Ishikawa (cell line): ENCODE data around the gene FAM53B.

Source experiments
- CEBPB ChIP-seq: IDR thresholded peaks from 2 replicates; pipeline ENCODE4 v1.6.1; 2012
- CREB1 ChIP-seq: IDR thresholded peaks from 2 replicates; pipeline ENCODE4 v1.6.1; 2012; ENCODE audit warnings: low read depth
- EGR1 ChIP-seq: IDR thresholded peaks from 2 replicates; pipeline ENCODE4 v1.6.1; 2012
- EP300 ChIP-seq: IDR thresholded peaks from 2 replicates; pipeline ENCODE4 v1.6.1; 2012; ENCODE audit warnings: borderline replicate concordance
- FOXM1 ChIP-seq: IDR thresholded peaks from 2 replicates; pipeline ENCODE4 v1.6.1; 2012; ENCODE audit warnings: low read depth, borderline replicate concordance
- NFIC ChIP-seq: IDR thresholded peaks from 2 replicates; pipeline ENCODE4 v1.6.1; 2012
- RAD21 ChIP-seq: IDR thresholded peaks from 2 replicates; pipeline ENCODE4 v1.6.1; 2012; ENCODE audit warnings: low read depth
- TAF1 ChIP-seq: IDR thresholded peaks from 2 replicates; pipeline ENCODE4 v1.6.1; 2012; ENCODE audit warnings: low read depth, mild to moderate bottlenecking
- TCF12 ChIP-seq: IDR thresholded peaks from 2 replicates; pipeline ENCODE4 v1.6.1; 2012; ENCODE audit warnings: low read depth
- TEAD4 ChIP-seq: IDR thresholded peaks from 2 replicates; pipeline ENCODE4 v1.6.1; 2012
- YY1 ChIP-seq: IDR thresholded peaks from 2 replicates; pipeline ENCODE4 v1.6.1; 2012; ENCODE audit warnings: low read depth
- ZBTB7A ChIP-seq: IDR thresholded peaks from 2 replicates; pipeline ENCODE4 v1.6.1; 2012; ENCODE audit warnings: low read depth
- TF ChIP-seq, protein P1 (sequence below): IDR thresholded peaks from 2 replicates; pipeline ENCODE4 v1.6.1; 2012
- TF ChIP-seq, protein P2 (sequence below): IDR thresholded peaks from 2 replicates; pipeline ENCODE4 v1.6.1; 2012; ENCODE audit warnings: low read depth, mild to moderate bottlenecking
- TF ChIP-seq, protein P3 (sequence below): IDR thresholded peaks from 2 replicates; pipeline ENCODE4 v1.6.1; 2012

FAM53B gene

DNA sequence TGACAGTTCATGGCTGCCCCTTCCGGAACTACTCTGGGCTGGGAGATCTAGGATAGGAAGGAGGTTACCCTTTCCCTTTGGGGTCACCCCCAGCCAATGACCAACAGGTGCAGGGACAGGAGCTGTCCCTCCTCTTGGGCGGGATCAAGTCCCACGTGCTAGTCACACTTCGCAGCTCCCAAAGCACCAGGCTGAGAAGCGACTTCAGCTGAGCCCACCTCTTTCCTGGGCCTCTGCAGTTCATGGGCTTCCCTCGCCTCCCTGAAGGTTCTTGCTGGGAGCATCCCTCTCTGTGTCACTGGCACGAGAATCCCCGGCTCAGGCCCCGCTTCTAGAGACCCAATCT lies 115.5 kb downstream of the FAM53B start:
- TF ChIP-seq, protein P1, sequence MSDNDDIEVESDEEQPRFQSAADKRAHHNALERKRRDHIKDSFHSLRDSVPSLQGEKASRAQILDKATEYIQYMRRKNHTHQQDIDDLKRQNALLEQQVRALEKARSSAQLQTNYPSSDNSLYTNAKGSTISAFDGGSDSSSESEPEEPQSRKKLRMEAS = peak; percentile 86
- TF ChIP-seq YY1 = no peak

DNA sequence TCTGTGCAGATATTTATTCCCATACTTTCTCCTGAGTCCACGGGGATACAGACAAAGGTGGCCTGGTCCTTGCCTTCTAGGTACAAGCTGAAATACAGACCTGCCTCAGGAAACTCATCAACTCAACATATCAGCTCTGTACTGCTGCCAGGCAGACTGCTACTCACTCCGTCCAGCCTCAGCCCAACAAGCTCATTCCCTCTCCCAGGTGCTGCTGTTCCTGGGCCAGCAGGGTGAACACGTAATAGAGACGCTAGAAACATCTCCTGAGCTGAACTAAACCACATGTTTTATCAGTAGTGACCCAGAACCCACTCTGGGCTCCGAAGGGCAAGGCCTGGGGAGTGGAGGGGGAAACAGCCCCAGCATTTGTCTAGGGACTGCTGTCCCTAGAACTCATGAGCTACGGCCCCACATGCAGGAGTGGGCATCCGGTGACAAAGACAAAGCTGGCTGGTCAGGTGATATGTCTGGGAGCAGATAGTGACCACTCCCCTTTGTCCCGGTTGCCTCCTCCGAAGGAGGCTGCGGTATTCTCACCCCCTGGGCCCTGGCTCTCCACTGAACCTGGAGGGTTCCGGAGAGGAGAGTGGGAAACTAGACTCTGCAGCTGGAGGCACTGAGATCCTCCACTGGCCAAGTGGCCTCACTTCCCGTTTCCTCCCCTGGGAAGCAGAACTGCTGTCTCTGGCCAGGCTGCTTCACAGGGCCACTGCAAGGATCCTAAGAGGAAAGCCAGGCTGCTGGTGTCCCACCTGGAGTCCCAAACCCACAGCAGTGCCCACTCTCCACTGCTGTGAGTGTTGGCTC lies 116.1 kb downstream of the FAM53B start:
- TF ChIP-seq EGR1 (no peak), TAF1 (no peak), TCF12 (no peak; the same call in 1 of the 2 replicates), CEBPB (no peak), CREB1 (no peak), YY1 (no peak), EP300 (no peak), NFIC (no peak), TEAD4 (no peak), FOXM1 (no peak), RAD21 (no peak), ZBTB7A (no peak)
- TF ChIP-seq, protein P2, sequence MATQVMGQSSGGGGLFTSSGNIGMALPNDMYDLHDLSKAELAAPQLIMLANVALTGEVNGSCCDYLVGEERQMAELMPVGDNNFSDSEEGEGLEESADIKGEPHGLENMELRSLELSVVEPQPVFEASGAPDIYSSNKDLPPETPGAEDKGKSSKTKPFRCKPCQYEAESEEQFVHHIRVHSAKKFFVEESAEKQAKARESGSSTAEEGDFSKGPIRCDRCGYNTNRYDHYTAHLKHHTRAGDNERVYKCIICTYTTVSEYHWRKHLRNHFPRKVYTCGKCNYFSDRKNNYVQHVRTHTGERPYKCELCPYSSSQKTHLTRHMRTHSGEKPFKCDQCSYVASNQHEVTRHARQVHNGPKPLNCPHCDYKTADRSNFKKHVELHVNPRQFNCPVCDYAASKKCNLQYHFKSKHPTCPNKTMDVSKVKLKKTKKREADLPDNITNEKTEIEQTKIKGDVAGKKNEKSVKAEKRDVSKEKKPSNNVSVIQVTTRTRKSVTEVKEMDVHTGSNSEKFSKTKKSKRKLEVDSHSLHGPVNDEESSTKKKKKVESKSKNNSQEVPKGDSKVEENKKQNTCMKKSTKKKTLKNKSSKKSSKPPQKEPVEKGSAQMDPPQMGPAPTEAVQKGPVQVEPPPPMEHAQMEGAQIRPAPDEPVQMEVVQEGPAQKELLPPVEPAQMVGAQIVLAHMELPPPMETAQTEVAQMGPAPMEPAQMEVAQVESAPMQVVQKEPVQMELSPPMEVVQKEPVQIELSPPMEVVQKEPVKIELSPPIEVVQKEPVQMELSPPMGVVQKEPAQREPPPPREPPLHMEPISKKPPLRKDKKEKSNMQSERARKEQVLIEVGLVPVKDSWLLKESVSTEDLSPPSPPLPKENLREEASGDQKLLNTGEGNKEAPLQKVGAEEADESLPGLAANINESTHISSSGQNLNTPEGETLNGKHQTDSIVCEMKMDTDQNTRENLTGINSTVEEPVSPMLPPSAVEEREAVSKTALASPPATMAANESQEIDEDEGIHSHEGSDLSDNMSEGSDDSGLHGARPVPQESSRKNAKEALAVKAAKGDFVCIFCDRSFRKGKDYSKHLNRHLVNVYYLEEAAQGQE = no peak
- TF ChIP-seq, protein P3, sequence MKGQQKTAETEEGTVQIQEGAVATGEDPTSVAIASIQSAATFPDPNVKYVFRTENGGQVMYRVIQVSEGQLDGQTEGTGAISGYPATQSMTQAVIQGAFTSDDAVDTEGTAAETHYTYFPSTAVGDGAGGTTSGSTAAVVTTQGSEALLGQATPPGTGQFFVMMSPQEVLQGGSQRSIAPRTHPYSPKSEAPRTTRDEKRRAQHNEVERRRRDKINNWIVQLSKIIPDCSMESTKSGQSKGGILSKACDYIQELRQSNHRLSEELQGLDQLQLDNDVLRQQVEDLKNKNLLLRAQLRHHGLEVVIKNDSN = no peak
- TF ChIP-seq, protein P1 = no peak

DNA sequence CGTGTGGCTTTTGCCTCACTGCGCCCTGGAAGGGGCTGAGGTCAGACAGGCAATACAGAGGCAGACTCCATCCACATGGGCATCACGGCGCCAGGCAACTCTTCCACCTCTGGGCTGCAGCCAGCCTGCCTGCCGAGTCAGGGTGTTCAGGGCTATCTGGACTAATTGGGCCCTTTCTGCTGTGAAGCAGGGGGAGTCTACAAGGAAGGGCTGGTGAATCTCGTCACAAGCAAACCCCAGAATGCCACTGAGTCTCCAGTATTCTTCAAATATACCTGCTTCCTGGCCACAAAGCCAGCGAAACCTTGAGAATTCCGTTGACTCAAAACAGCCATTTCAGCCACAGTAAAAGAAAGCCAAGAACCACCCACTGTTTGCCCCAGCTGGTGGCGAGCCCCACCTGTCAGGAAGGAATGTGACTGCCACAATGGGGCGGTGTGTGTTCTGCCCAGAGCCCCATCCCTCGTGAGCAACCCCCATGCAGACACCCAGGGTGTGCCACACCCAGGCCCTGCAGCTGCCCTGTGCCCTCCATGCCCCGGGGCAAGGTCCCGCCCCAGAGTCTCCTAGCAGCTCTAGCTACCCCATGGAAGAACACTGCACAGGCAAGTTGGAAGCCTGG lies 117.3 kb downstream of the FAM53B start:
- peak; percentile 54; the same call in 1 of the 2 replicates for TF ChIP-seq FOXM1
- TF ChIP-seq YY1 = peak; percentile 78
- peak; percentile 59; the same call in 1 of the 2 replicates for TF ChIP-seq EGR1
- TF ChIP-seq TCF12 = peak; percentile 98
- TF ChIP-seq TEAD4 = peak; percentile 96
- peak; percentile 36; the same call in 1 of the 2 replicates for TF ChIP-seq RAD21
- TF ChIP-seq CEBPB = no peak
- peak; percentile 77 for TF ChIP-seq NFIC
- TF ChIP-seq EP300 = peak; percentile 93
- no peak for TF ChIP-seq TAF1
- TF ChIP-seq, protein P2 = no peak
- TF ChIP-seq, protein P3 = peak; percentile 58
- TF ChIP-seq, protein P1 = peak; percentile 81

DNA sequence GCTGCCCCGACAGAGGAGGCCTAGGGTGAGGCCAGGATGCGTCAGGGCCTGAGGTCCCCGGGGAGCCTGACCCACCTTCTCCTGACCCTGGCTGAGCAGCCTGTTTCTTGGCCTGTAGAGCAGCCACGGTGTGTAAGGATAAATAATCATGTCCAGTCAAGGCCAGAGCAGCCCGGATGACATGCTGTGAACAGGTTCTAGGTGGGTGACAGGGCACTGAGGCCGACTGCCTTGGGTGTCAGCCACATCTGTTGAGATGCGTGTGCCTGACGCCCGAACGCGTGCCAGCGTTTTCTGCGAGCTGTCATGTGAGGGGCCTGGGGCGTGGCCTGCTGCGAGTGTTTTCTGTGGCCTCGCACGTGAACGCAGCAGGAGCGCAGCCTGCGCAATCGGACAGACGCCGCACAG lies 118.3 kb downstream of the FAM53B start:
- TF ChIP-seq TEAD4 = no peak
- TF ChIP-seq, protein P1 = no peak
- no peak for TF ChIP-seq NFIC
- no peak for TF ChIP-seq FOXM1

DNA sequence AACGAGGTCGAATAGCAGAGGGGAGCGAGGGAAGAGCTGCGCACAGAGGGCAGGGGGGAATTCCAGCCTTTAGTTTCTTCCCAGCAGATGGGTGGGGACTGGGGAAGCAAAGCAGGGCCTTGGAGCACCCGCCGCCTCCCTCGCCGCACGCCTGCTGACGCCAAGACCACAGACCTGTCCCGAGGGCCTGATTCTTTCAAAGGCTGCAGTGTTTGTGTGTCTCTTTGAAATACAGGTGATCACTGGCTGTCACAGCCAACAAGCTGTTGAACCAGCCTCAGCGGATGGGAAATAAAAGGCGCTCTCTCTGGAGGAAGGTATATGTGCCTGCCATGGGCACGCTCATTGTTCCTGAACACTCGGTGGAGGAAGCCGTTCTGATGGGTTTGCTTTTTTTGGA lies 119.3 kb downstream of the FAM53B start:
- TF ChIP-seq RAD21 = no peak
- no peak for TF ChIP-seq TCF12
- no peak for TF ChIP-seq FOXM1

DNA sequence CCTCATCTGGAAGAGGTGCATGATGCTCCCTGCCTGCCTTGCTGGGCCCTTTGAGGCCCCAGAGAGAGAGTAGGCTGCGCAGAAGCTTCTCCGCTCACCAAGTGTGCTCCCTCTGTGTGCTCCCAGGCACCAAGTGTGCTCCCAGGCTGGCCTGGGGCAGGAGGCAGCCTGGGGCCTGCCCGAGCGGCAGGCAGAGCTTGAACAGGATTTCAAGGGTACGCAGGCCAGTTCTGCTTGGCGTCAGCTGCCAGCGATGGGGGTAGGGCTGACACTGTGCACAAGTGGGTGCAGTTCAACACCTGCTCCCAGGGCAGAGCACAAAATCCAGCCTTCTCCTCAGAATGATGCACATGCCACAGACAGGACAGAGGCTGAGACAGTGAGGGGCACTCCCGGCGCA lies 119.7 kb downstream of the FAM53B start:
- TF ChIP-seq TAF1 (no peak), EGR1 (no peak), TEAD4 (no peak), CEBPB (no peak), ZBTB7A (no peak), CREB1 (no peak), NFIC (no peak), TCF12 (no peak), YY1 (no peak), FOXM1 (no peak), RAD21 (no peak), EP300 (no peak)
- TF ChIP-seq, protein P2 = no peak
- TF ChIP-seq, protein P1 = no peak
- TF ChIP-seq, protein P3 = no peak
